Lower leg skin (tissue), 4 donors: ENCODE data around the gene AFF2. TPM values are rescaled to one million over a fixed set of nuclear protein-coding genes. Genes with fewer than 3 reads are reported as not detected.

ENCODE experiments used
- DNase-seq, 2 donors: peaks; one replicate each; pipeline ENCODE4 v3.0.0-alpha.2; 2019; ENCODE audit warnings: low spot score in 2 of 2
- H3K4me3 ChIP-seq: fragments of 200-600 bp; sonication (generic); 2 replicates; pipeline ENCODE4 v1.5.1; 2017; ENCODE audit warnings: mild to moderate bottlenecking, low read depth; ENCODE audit not compliant: poor library complexity, severe bottlenecking
- POLR2A ChIP-seq, 2 donors: fragments of 450-650 bp; IDR thresholded peaks; one replicate each; pipeline ENCODE4 v1.6.1; 2016 to 2017; ENCODE audit warnings: antibody characterized with exemption in 2 of 2, mild to moderate bottlenecking in 1 of 2, moderate library complexity in 1 of 2
- WGBS, 2 donors: methylation state at CpG; one replicate each; pipeline ENCODE4 v1.1.5; 2018; 5-methylcytosine and 5-hydroxymethylcytosine counted together
- intact Hi-C: fragments of 100-400 bp; cut with DNase I; formaldehyde crosslinking; loops from one replicate; pipeline ENCODE4 v1.15.0; 2023; ENCODE audit warnings: low total_unique reads
- total RNA-seq, 4 donors: library from RNA; depleted of rRNA; stranded (reverse); fragments of >200 nt; gene quantifications; one replicate each; pipeline ENCODE4 v1.1.0, GENCODE V29; 2016
- TF ChIP-seq, protein P1 (sequence below), 3 donors: fragments of 450-650 bp; IDR thresholded peaks; one replicate each; pipeline ENCODE4 v1.5.1; 2016; ENCODE audit warnings: antibody characterized with exemption in 3 of 3, mild to moderate bottlenecking in 3 of 3, moderate library complexity in 2 of 3

AFF2 gene
- total RNA-seq, 4 donors from 2014 or later: 1.1 to 6.4 (median 2.5) TPM

DNA sequence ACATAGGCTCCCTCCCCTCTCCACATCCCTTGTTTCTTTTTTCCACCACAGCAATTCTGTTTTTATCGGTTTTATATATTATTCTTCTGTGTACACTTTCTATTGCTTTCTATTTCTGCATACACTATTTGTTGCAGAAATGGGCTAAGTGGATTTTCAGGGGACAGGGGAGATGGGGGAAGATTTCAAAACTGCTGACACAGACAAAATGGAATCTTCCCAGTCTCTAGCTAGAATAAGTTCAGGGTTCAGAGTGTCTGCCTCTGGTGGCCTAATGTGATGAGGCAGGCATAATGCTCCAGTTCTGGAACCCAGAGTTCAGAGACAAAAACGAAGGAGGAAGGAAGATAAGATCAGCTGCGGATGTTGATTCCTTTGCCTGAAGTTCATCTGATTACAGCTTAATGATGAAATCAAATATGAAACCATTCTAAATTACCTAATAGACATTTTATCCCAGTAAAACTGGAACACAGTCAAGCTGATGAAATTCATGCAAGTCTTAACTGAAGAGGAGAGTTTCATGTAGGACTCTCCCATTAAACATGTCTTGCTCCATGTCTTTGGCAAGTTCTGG is 447.1 kb downstream of the AFF2 start:
- WGBS, 2 donors: 48 to 56% methylated on average over 3 of the region's 3 CpGs
- intact Hi-C loops: no loop called here
- DNase-seq: no peak
- TF ChIP-seq, protein P1, sequence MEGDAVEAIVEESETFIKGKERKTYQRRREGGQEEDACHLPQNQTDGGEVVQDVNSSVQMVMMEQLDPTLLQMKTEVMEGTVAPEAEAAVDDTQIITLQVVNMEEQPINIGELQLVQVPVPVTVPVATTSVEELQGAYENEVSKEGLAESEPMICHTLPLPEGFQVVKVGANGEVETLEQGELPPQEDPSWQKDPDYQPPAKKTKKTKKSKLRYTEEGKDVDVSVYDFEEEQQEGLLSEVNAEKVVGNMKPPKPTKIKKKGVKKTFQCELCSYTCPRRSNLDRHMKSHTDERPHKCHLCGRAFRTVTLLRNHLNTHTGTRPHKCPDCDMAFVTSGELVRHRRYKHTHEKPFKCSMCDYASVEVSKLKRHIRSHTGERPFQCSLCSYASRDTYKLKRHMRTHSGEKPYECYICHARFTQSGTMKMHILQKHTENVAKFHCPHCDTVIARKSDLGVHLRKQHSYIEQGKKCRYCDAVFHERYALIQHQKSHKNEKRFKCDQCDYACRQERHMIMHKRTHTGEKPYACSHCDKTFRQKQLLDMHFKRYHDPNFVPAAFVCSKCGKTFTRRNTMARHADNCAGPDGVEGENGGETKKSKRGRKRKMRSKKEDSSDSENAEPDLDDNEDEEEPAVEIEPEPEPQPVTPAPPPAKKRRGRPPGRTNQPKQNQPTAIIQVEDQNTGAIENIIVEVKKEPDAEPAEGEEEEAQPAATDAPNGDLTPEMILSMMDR (IDR thresholded peaks at IDR 0.05): no peak
- TF ChIP-seq POLR2A (IDR thresholded peaks at IDR 0.05): no peak
- H3K4me3 ChIP-seq: no peak overlapping the region

DNA sequence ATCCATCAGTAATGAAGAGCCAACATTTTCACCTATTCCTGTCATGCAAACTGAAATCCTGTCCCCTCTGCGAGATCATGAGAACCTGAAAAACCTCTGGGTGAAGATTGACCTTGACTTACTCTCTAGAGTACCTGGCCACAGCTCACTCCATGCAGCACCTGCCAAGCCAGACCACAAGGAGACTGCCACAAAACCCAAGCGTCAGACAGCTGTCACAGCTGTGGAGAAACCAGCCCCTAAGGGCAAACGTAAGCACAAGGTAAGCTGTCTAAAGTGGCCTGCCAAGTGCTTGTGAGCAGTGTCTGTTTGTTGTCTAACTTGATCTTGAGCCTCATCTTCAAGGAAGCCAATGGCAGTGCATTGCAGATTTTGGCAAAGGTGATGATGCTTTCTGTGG is 455.9 kb downstream of the AFF2 start:
- TF ChIP-seq, protein P1 (IDR thresholded peaks at IDR 0.05): no peak
- TF ChIP-seq POLR2A (IDR thresholded peaks at IDR 0.05): no peak
- no peak for DNase-seq
- intact Hi-C loops: no loop called here
- WGBS, 2 donors: 60 to 83% methylated on average over 3 of the region's 3 CpGs
- H3K4me3 ChIP-seq: no peak overlapping the region

DNA sequence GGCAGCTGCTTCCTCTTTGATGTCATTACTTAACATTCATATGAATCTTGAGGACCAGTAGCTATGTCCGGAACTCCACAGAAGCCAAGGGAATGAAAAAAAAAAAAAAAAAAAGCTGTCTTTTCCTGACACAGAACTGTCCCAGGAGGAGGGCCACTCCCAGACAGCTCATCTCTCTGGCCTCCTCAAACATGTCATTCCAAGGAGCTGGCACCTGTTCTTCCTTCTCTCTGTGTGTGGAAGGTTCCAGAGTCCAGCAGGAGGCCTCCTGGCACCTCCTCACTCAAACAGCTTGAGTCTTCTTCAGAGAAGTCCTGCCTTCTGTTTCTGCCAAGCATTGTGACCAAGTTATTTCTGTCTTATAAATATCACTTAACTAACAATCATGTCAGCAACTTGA is 458.5 kb downstream of the AFF2 start:
- intact Hi-C loops: no loop called here
- no peak overlapping the region for H3K4me3 ChIP-seq
- 67 to 74% methylated on average over 1 of the region's 1 CpG for whole genome bisulfite sequencing, 2 donors
- TF ChIP-seq POLR2A (IDR thresholded peaks at IDR 0.05): no peak
- TF ChIP-seq, protein P1 (IDR thresholded peaks at IDR 0.05): no peak
- DNase-seq: no peak

DNA sequence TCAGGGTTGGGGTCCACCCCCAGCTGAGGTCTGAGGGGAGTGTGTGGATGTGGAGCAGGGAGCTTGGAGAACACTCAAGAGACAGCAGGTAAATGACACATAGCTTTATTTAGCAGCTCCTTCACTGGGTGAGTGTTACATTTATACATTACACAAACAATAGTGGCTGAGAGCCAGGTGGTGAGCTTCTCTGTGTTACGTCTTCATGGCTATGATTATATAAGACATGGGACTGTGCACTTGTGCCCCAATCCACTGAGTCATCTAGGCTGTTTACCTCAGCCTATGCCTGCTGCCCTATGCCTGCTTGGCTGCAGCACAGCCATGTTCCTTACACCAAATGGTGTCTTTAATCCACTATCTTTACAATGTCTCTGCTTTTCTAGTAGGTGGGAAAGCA is 459.6 kb downstream of the AFF2 start:
- 50 to 69% methylated on average over 1 of the region's 1 CpG for WGBS, 2 donors
- intact Hi-C loops: no loop called here
- H3K4me3 ChIP-seq: no peak overlapping the region
- TF ChIP-seq, protein P1 (IDR thresholded peaks at IDR 0.05): no peak
- no peak for TF ChIP-seq POLR2A (IDR thresholded peaks at IDR 0.05)
- no peak for DNase-seq

DNA sequence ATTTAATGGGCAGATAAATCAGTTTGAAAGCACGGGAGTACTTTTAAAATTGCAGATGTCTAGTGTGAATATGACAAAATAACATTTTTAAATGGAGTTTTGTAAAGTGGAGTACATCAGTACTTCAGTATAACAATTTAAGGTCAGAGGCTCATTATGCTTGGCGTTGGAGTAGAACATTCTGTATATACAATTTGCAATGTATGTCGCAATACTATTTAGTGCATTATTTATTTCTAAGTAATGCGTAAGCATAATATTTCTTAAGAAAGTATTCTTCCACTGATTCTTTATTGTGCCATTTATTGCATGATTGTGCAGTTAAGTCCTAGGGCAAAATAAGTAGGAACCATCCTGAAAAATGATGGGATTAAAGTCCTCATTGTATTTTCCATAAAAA is 461.6 kb downstream of the AFF2 start:
- H3K4me3 ChIP-seq: no peak overlapping the region
- intact Hi-C loops: no loop called here
- no peak for TF ChIP-seq POLR2A (IDR thresholded peaks at IDR 0.05)
- TF ChIP-seq, protein P1 (IDR thresholded peaks at IDR 0.05): no peak
- DNase-seq: no peak
- WGBS, 2 donors: 85 to 90% methylated on average over 4 of the region's 4 CpGs
